Stimulated activated CD4-positive, alpha-beta T cell treated with anti-CD3 and anti-CD28 coated beads, Interleukin-1b, Interleukin-23, amount 100 ng/mL, for 48 hours (primary cell): Measurements from ENCODE around the gene DOCK7.
"Not testable (repeated sequence)": the region's sequence is repeated elsewhere in the genome, so short reads cannot be mapped to it uniquely, and the experiment has no call there.

Experiments
- DNase-seq: peaks from one replicate; pipeline ENCODE4 v3.0.0-alpha.2; 2020

DOCK7 gene

DNA sequence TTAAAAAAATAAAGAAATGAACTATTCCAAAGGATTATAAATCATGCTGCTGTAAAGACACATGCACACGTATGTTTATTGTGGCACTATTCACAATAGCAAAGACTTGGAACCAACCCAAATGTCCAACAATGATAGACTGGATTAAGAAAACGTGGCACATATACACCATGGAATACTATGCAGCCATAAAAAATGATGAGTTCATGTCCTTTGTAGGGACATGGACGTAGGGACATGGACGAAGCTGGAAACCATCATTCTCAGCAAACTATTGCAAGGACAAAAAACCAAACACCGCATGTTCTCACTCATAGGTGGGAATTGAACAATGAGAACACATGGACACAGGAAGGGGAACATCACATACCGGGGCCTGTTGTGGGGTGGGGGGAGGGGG, 160.8 kb downstream of the DOCK7 start:
- not testable (repeated sequence) for DNase-seq

GRCh38 chr1:62523860-62524259, 164.3 kb downstream of the DOCK7 start:
- no peak for DNase-seq

- DNase-seq, result no peak
Observed at GRCh38 chr1:62516600-62516999, 171.6 kb downstream of the DOCK7 start.

- no peak for DNase-seq
Observed at GRCh38 chr1:62514746-62515423, 173.3 kb downstream of the DOCK7 start.

- no peak for DNase-seq
Observed at GRCh38 chr1:62513013-62513412, 175.2 kb downstream of the DOCK7 start.

- no peak for DNase-seq
Observed at GRCh38 chr1:62509028-62509427, 179.2 kb downstream of the DOCK7 start.

GRCh38 chr1:62508187-62508758, 179.9 kb downstream of the DOCK7 start:
- DNase-seq, result no peak

DNA sequence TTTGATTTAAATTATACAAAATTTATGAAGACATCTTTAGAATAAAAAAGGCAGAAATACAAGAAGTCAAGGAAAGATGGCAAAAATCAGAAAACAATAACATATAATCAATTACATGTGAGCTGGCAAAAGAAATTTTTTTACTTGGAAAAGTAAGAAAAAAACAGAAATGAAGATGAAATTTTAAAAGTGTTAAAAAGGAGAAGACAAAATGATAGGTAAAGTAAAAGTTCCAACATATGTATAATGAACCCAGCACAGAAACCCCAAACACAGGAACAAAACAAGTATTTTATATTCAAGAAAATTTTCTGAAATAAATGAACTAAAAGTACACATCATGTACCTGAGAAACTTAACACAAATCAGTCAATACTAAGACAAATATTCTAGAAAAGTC, 188.0 kb downstream of the DOCK7 start:
- no peak for DNase-seq

DNA sequence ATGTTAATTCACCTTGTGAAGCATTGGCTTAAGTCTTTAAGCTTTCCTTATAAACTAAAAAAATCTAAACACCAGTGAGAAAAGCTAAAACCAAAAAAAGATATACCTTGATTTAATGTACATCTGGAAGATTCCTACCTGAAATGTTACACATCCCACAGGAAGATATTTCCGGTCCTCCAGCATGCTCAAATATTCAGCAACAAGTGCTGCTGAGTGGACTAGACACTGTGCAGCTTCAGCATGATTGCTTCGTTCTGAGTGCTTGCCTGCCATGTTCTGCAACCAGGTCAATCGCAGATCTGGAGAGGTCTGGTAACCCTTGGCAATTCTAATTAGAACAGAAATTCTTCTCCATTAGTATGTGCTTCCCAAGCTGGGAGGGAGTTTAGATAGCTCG, 194.0 kb downstream of the DOCK7 start:
- no peak for DNase-seq

- no peak for DNase-seq
Observed at GRCh38 chr1:62493656-62494055, 194.5 kb downstream of the DOCK7 start.

DNA sequence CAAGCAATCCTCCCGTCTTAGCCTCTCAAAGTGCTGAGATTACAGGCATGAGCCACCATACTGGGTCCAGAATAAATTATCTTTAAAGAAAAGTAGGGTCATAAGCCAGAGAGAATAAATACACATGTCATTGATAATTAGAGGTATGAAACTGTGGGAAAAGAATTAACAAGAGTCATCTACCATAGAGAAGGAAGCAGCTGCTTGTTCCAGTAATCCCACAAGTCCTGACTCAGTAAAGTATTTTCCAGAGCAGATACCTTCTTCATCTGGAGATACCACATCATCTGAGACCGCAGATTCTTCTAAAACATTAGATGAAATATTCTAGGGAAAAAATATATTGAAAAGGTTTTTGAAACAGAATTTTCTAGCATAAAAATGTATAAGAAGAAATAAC, 195.7 kb downstream of the DOCK7 start:
- no peak for DNase-seq

DNA sequence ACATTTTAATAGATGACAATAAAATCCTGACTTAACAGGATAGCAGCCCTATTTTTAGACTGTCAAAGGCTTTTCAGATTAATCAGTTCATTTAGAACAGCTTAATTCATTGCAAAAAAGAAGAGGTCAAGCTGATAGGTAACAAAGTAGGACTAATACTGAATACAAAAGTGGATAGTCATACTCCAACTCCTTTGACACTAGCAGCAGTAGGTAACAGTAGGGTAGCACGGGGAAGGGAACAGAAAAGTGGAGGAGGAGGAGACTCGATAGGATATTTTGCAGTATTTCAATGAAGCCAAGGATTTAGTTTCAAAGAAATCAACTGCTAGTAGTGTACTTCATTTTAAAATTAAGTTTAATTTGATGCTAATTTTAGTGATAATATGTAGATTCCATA, 200.2 kb downstream of the DOCK7 start:
- no peak for DNase-seq

DNA sequence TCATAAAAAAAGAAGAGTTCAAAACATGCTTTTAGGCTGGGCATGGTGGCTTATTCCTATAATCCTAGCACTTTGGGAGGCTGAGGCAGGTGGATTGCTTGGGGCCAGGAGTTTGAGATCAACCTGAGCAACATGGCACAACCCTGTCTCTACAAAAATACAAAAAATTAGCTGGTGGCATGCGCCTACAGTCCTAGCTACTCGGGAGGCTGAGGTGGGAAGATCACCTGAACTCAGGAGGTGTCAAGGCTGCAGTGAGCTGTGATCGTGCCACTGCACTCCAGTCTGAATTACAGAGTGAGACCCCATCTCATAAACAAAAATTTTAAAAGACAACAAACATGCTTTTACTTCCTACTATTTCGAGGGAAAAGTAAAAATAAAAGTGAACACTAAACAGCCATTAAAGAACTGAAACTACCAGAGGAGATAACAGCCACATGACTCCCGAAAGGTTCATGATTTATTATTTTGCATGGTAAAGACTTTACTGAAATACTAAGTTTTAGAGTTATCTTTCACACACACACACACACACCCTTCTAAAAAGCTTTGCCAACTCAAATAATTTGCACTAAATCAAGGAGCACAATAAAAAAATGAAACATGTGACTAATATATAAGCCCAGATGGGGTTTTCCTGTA, 203.2 kb downstream of the DOCK7 start:
- no peak for DNase-seq

GRCh38 chr1:62481681-62482080, 206.5 kb downstream of the DOCK7 start:
- no peak for DNase-seq

- DNase-seq, result no peak
Observed at GRCh38 chr1:62476525-62477219, 211.5 kb downstream of the DOCK7 start.

DNA sequence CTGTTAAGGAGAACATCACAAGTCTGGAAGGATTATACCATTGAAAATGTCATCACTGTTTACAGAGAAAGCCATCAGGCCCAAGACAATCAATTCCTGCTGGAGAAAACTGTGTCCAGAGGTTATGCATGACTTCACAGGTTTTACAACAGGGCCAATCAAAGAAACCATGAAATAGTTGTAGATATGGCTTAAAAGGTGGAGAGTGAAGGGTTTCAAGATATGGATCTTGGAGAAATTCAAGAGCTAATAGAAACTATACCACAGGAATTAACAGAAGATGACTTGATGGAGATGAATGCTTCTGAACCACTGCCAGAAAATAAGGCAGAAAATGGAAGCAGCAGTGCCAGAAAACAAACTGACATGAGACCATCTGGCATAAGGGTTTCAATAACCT, 221.1 kb downstream of the DOCK7 start:
- no peak for DNase-seq

GRCh38 chr1:62462370-62462769, 225.8 kb downstream of the DOCK7 start:
- DNase-seq, result no peak

DNA sequence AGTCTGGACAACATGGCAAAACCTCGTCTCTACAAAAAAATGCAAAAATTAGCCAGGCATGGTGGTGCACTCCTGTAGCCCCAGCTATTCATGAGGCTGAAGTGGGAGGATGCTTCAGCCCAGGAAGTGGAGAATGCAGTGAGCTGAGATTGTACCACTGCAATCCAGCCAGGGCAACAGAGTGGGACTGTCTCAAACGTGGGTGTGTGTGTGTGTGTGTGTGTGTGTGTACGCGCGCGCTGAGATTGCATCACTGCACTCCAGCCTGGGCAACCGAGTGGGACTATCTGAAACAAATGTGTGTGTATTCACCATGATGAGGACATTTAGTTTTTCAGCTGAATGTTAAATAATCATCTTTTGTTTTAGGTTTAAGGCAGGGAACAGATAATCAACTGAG, 230.2 kb downstream of the DOCK7 start:
- no peak for DNase-seq

DNA sequence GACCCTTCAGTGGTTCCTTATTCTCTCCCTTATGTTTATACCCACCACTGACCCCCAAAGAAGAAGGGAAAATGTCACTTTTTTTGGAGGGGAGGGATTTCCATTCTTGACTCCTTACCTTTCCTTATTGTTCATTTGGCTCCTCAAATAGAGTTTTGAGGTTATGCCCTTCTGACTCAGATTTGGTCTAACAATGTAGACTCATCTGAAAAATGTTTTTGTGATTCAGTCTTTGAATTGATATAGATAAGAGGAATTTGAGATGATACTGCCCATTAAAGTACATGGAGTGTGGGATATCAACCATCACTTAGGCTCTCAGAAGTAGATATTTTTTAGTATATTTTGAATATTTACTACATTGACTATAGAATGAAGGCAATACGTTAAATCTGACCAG, 235.2 kb downstream of the DOCK7 start:
- DNase-seq, result no peak

- no peak for DNase-seq
Observed at GRCh38 chr1:62450301-62450700, 237.9 kb downstream of the DOCK7 start.

- DNase-seq, result no peak
Observed at GRCh38 chr1:62448221-62448933, 239.8 kb downstream of the DOCK7 start.

DNA sequence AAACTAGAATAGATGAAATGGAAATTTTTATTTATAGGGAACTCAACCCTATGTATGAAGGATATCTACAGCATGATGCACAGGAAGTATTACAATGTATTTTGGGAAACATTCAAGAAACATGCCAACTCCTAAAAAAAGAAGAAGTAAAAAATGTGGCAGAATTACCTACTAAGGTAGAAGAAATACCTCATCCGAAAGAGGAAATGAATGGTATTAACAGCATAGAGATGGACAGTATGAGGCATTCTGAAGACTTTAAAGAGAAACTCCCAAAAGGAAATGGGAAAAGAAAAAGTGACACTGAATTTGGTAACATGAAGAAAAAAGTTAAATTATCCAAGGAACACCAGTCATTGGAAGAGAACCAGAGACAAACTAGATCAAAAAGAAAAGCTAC, 243.5 kb downstream of the DOCK7 start:
- DNase-seq, result no peak

DNA sequence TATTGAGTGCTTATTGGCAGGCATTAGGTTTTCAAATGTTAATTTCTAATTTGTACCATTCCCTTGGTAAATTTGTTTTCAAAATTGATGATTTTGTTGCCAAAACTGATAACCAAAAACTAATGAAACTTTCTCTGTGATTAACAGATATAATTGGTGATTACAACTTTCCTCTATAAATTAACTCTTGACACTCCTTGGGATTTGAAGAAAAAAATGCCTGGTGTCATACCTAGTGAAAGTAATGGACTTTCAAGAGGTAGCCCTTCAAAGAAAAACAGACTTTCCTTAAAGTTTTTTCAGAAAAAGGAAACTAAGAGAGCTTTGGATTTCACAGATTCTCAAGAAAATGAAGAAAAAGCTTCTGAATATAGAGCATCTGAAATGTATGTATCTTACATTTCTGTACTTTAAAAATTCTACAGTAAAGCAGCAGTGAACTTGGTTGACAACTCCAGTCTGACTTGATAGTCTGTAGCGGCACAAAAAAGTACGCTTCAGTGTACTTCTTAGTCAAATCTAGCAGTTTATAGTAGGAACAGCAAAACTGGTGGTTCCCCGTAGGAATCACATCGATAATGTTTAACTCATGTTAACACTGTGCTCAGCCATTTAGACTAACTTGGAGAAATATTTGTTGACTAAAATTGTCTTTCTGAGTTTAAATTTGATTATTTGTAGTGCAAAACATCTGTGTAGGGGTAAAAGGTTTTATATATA, 248.4 kb downstream of the DOCK7 start:
- DNase-seq, result no peak
